NCI-H510A treated with DMSO at 0.1 percent for 48 hours (cell line): ENCODE data around the gene ZNF407.

ENCODE experiments used
- DNase-seq: peaks from one replicate; lab custom pipeline; 2025; lab: John Stamatoyannopoulos, UW

Gene ZNF407

DNA sequence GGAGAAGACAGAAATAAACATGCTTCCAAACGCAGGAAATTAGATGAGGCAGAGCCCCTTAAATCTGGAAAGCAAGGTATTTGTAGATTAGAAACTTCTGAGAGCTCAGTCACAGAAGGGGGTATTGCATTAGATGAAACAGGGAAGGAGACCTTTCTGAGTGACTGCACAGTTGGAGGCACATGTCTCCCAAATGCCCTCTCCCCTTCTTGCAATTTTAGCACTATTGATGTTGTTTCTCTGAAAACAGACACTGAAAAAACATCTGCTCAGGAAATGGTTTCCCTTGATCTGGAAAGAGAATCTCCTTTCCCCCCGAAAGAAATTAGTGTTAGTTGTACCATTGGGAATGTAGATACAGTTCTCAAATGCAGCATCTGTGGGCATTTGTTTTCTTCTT lies 33.5 kb downstream of the ZNF407 start:
- DNase-seq = no peak

- DNase-seq = no peak
Measured at GRCh38 chr18:74631623-74632350, 34.1 kb downstream of the ZNF407 start.

GRCh38 chr18:74632351-74632679 lies 34.6 kb downstream of the ZNF407 start:
- no peak for DNase-seq

GRCh38 chr18:74632856-74633255 lies 35.2 kb downstream of the ZNF407 start:
- DNase-seq = no peak

DNA sequence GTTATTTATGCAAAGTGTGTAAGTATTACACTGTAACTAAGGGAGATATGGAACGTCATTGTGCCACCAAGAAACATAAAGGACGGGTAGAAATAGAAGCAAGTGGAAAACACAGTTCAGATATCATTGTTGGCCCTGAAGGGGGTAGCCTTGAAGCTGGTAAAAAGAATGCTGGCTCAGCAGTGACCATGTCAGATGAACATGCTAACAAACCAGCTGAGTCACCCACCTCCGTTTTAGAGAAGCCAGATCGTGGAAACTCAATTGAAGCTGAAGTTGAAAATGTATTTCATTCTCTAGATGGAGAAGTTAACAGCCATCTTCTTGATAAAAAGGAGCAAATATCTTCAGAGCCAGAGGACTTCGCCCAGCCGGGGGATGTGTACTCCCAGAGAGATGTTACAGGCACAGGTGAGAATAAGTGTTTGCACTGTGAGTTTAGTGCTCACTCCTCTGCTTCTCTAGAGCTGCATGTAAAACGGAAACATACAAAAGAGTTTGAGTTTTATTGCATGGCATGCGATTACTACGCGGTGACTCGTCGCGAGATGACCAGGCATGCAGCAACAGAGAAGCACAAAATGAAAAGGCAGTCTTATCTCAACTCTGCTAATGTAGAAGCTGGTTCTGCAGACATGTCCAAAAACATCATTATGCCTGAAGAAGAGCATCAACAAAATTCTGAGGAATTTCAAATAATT lies 36.1 kb downstream of the ZNF407 start:
- peak; percentile 86 for DNase-seq

- peak; percentile 98 for DNase-seq
Measured at GRCh38 chr18:74635224-74635975, 37.7 kb downstream of the ZNF407 start.

DNA sequence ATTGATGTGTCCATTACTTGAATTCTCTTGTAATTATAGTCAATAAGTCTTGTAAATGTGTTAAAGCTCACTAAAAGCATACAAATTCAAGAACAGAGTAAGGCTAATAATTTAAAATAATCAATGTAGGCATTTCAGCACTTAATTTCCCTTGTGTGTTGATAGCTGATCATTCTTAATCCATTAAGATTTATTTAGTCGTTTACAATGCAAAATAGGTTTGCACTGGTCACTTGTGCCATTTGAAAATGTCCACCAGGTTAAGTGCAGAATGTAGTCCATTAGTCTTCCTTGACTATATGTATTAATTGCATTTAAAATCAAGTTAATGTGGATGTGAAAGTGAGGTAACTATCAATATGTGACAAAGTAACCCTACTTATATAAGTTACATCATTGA lies 39.4 kb downstream of the ZNF407 start:
- no peak for DNase-seq

DNA sequence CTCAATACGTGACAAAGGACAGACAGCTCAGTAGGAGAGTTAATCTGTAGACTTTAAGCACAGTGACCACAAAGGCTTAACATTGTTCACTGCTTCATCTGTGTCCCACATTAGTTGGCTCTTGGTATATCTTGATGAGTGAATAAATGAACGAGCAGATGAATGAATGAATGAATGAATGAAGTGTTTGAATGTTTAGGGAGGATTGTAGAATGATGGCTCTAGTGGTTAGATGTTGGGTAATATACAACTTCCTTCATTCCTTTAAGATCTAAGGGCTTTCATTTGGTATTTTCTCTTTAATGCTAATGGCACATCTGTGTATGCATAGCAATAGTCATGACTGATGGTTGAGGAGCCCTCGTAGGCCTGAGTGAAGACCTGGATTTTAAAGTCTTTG lies 40.5 kb downstream of the ZNF407 start:
- DNase-seq = no peak

DNA sequence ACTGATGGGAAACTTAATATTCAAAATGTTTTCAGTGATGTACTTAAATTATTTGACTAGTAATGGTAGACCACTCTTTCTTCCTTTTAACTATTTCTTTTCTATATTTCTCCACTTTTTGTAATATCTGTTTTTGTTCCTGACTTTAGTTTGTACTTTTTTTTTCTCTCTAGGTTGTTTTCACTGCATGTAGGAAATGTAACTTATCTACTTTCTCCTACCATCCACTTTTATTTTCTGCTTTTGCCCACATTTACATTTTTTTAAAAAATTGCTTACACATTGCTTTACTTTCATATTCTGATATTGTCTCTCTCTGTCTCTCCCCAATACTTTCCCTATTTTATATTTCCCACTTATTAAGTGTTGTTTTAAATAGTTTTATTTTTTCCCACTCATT lies 47.0 kb downstream of the ZNF407 start:
- no peak for DNase-seq

- DNase-seq = no peak
Measured at GRCh38 chr18:74645679-74646078, 48.0 kb downstream of the ZNF407 start.

GRCh38 chr18:74651327-74652128 lies 53.9 kb downstream of the ZNF407 start:
- DNase-seq = peak; percentile 52

DNA sequence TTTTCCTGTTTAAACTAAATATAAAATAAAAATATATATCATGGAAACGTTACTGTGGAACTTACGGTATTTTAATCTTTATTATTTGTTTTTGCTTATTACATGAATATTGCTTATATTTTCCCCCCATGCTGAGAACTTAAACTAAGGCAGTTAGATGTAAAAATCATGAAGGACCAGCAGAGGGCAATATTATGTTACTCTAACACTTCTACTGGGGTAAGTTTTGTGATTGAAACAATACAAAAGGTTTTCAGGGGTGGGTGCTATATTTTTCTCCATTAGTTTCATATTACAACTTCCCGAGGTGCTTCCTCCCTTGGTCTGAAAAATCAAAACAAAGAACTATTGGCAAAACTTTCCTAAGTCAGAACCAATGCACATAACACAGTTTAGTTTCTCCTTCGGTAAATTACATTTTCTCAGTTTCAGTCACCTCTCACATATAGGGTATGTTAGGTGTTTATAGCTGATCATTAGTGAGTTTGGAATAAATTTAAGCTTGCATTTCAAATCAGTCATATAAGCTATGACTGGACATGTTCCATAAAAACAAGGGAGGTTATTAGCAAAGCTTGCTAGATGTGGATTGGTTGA lies 54.8 kb downstream of the ZNF407 start:
- peak; percentile 97 for DNase-seq

GRCh38 chr18:74654638-74655037 lies 57.0 kb downstream of the ZNF407 start:
- DNase-seq = peak; percentile 92

- no peak for DNase-seq
Measured at GRCh38 chr18:74661008-74661407, 63.3 kb downstream of the ZNF407 start.

- DNase-seq = no peak
Measured at GRCh38 chr18:74661691-74662090, 64.0 kb downstream of the ZNF407 start.

GRCh38 chr18:74662622-74663021 lies 65.0 kb downstream of the ZNF407 start:
- no peak for DNase-seq

DNA sequence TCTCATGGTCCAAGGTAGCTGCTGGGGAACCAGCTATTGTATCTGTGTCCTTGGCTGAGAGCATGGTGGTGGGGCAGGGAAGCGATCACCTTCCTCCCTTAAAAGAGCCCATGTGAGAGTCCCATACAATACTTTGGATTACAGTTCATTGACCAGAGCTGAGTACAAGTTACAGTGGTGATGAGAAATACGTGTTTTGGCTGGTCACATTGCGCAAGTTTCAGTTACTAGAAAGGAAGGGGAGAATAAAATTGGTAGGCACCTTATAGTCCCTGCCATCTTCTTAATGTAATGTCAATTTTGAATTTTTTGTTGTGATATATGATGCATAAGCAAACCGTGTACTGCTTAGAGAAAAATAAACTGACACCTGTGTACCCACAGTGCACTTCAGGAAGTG lies 67.7 kb downstream of the ZNF407 start:
- DNase-seq = no peak

GRCh38 chr18:74665905-74666304 lies 68.2 kb downstream of the ZNF407 start:
- DNase-seq = no peak

- no peak for DNase-seq
Measured at GRCh38 chr18:74669136-74669798, 71.6 kb downstream of the ZNF407 start.

DNA sequence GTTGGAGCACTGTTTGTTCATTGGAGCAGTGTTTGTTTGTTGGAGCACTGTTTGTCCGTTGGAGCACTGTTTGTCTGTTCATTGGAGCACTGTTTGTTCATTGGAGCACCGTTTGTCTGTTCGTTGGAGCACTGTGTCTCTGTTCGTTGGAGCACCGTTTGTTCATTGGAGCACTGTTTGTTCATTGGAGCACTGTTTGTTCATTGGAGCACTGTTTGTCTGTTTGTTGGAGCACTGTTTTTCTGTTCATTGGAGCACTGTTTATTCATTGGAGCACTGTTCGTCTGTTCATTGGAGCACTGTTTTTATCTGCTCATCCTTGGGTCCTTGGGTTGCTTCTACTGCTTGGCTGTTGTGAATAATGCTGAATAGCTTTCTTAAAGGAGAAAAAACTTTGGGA lies 74.7 kb downstream of the ZNF407 start:
- no peak for DNase-seq

DNA sequence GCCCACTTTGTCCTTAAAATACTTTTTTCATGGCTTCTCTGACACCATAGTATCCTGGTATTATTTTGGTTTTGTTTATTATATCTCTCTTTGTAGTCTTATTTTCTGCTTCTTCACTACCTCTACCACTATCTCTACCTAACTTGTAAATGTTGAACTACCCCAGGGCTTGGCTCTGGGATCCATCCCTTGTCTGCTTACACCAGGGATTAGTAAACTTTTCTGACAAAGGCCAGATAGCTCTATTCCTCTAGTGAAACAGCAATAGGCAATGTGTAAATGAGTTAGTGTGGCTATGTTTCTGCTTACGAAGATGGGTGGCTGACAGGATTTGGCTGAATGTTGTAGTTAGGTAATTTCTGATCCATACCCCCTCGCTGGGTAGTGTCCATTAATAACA lies 76.8 kb downstream of the ZNF407 start:
- DNase-seq = no peak
